Stimulated activated CD4-positive, alpha-beta T cell treated with anti-CD3 and anti-CD28 coated beads, Interleukin-4, amount 100 ng/mL, for 48 hours (primary cell): ENCODE measurements around the gene PACSIN2.
"Not testable (repeated sequence)": the region's sequence is repeated elsewhere in the genome, so short reads cannot be mapped to it uniquely, and the experiment has no call there.

ENCODE experiments used
- DNase-seq, 2 donors: peaks; one replicate each; pipeline ENCODE4 v3.0.0-alpha.2; 2020; ENCODE audit warnings: low read depth in 2 of 2

PACSIN2 gene

DNA sequence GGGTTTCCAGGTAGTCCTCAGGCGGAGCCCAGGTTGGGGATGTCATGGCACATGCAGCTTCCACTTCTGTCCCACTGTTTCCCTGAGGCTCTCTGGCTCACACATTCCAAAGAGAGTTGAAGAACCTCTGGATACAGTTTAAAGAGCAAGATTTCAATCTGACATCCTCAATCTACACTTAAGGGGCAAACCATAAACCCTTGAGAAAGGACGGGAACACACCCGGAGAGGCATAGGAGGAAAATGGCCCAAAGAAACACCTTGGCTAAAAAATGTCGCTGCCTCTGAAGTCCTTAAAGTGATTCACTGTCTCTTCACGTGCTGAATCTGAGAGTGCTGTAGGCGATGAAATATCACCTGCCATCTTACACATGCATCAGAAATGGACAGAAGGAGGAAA, 87.0 kb downstream of the PACSIN2 start:
- DNase-seq = no peak

GRCh38 chr22:42926768-42927167, 88.2 kb downstream of the PACSIN2 start:
- no peak for DNase-seq

DNA sequence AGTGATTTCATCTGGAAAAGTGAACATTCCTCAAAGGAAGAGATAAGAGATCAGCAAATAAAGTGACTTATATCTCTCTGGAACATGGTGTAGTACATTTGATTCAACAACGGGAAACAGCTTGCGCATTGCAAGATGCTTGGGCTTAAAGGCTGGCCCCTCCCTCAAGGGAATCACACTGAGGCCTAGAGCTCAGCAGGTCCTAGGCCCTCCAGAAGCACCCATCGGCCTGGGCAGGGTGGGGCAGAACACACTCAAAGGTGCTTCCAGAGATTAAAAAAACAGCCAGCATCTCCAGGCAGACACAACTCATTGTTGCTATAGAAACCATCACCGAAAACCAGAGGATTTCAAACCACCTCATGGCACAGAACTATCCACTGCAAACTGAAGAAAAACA, 88.8 kb downstream of the PACSIN2 start:
- no peak for DNase-seq

GRCh38 chr22:42925598-42925997, 89.4 kb downstream of the PACSIN2 start:
- DNase-seq = no peak

DNA sequence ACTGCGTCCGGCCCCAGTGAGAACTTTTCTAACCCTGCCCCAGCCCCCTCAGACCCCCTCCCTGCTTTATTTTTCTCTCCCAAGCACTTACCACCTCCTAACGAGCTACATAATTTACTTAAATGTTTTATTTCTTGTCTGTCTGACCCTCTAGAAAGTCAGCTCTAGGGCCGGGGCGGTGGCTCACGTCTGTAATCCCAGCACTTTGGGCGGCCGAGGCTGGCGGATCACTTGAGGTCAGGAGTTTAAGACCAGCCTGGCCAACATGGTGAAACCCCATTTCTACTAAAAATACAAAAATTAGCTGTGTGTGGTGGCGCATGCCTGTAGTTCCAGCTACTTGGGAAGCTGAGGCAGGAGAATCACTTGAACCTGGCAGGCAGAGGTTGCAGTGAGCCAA, 89.9 kb downstream of the PACSIN2 start:
- DNase-seq = not testable (repeated sequence)

- DNase-seq = no peak
Measured at GRCh38 chr22:42924436-42924835, 90.5 kb downstream of the PACSIN2 start.

DNA sequence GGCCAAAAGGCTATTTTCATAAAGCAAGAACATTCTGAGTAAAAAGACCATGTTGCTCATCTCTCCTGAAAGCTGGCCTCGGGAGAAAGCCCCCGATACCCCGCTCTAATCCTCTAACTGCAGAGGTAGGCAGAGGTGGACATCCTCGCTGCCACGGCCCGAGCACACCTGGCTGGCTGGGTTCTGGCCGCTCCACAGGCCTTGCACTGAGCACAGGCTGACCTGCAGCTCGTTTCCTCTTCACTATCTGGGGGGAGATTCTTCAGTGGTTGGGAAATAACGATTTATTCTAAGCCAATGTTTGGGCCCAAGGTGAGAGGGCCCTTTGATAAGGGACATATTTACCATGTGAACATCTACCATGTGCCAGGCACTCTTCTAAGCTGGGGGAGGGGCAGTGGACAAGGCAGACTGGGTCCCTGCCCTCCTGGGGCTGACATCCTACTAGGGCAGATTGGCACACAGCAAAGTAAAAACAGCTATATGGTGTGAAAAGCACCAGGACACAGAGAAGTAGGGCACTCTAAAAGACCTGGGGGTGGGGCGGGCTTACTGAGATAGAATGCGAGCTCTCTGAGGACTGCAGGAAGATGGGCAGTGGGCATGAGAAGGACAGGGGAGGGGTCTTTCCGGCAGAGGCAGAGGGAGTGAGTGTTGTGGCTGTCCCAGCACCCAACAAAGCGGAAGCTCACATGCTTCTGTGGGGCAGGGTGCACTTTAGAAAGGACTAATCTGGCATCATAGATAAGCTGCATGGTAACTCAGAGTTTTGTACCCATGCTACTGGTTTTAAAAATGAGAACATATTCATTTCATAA, 92.4 kb downstream of the PACSIN2 start:
- no peak for DNase-seq

DNA sequence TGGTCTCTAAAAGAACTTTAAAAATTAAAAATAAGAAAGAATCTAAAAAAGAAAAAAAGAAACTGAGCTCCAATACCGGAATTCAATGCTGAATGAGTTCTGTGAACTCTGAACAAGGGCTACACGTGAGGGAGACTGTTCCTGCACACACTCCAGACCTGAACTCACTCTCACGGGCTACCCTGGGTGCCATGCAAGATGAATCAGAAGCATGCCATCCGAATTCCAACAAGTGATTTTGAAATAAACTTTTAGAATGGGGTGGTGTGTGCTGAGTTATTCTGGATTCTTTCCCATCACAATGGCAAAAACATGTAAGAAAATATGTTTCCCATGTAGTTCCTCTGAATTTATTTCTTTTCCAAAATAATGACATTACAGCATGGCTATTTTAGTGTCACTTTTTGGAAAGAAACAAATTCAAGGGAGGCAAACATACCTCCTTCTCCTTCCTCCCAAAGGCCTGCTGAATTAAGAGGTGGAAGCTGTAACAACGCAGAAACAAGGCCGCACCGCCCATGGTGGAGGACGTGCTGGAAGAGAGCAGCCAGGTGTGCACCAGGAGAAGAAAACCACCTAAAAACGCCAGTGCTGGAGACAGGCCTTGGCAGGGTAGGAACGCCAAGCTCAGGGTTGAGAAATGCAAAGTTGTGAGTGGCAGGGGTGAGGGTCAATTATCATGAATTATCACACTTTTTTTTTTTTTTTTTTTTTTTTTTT, 94.7 kb downstream of the PACSIN2 start:
- no peak for DNase-seq

- no peak for DNase-seq
Measured at GRCh38 chr22:42919199-42919598, 95.8 kb downstream of the PACSIN2 start.

DNA sequence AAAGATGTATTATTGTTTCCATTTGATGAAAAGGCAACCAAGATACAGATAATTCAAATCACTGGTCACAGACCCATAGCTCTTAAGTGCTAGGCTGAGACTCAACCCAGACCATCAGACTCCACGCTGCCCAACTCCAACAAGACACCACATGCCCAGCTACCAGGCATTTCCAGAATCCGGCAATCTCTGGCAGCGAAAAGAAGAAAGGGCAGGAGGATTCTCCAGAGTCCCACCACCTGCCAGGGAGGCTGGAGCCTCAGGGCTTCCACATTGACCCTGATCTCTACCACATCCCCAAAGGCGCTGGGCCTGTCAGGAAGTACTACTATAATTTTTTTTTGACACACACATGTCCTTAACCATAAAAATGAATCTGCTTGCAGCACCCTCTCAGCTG, 96.4 kb downstream of the PACSIN2 start:
- no peak for DNase-seq

DNA sequence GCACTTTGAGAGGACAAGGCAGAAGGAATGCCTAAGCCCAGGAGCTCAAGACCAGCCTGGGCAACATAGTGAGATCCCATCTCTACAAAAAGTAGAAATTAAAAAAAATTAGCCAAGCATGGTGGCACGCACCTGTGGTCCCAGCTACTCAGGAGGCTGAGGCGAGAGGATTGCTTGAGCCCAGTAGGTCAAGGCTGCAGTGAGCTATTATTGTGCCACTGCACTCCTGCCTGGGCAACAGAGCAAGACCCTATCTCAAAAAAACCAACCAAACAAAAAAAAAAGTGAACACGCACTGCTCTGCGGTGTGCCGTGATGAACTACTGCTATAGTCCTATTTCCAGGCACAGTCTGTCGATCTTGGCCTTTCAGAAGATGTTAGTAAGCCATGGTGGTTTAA, 97.6 kb downstream of the PACSIN2 start:
- DNase-seq = not testable (repeated sequence)

GRCh38 chr22:42915980-42916765, 98.8 kb downstream of the PACSIN2 start:
- no peak for DNase-seq

DNA sequence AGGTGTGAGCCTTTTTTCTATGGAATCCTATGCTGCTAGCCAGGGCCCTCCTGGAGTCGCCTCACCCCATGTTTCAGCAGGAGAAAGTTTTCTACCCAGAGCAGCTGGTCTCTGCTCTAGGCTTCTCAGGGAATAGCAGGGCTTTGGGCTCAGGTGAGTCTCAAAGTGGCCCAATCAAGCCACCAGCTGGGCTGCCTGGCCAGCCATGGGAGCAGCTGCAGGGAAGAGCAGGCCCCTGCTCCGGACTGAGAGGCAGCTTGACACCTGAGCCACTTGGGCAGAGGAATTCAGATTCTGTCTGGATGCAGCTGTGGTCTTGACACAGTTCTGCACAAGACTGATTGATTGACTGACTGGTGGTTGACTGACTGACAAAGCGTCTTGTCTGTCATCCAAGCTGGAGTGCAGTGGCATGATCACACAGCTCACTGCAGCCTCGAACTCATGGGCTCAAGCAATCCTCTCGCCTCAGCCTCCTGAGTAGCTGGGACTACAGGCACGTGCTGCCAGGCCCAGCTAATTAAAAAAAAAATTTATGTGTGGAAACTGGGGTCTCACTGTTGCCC, 100.4 kb downstream of the PACSIN2 start:
- no peak for DNase-seq

DNA sequence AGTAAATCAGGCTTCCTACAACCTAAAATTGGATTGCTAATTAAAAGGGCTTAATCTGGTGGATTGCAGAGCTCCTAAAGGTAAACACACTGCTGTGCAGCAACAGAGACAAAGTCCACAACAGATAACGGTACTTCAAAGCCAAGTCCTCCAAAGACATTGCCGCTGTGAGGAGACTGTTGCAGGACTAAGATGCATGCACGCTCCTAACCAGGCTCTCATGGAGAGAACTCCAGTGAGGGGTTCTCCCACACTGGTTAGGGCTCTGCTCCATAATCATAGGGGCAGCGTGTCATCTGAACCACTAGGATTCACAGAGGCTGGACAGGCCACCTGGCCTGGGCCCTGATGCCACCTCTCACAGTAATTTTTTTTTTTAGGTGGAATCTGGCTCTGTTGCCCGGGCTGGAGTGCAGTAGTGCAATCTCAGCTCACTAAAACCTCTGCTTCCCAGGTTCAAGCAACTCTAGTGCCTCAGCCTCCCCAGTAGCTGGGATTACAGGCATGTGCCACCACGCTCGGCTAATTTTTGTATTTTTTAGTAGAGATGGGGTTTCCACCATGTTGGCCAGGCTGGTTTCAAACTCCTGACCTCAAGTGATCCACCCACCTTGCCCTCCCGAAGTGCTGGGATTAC, 101.0 kb downstream of the PACSIN2 start:
- DNase-seq = no peak

GRCh38 chr22:42912059-42912458, 102.9 kb downstream of the PACSIN2 start:
- no peak for DNase-seq

DNA sequence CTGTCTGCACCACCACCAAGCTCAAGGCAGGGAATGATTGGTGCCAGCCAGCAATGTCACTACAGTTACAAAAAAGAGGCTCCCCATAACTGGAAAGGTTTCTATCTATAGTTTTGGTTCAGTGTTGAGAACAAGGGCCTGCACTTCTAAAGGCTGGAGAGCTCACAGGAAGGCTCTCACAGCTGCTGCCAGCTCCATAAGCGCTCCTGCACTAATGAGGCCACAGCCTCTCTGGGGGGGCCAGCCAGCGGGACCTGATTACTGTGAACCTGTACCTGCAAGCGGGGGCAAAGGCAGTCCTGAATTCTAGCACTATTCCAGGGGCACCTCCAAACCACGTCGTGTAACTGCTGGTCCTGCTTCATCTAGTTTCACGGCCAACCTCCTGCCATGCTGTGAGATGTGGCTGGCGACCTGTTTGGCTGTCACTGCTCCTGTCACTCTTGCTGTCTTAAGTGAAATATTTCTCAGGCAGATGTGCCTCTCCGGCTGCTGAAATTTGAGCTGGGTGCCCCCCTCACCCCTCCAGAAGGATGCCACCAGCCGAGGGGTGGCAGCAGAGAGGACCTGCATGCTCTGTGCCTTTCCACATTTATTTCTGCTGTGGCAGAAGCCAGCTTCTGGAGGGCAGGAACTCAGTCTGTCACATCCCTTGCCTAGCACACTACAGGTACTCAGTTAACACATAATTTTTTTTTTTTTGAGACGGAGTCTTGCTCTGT, 104.6 kb downstream of the PACSIN2 start:
- no peak for DNase-seq

- DNase-seq = no peak
Measured at GRCh38 chr22:42909363-42910058, 105.4 kb downstream of the PACSIN2 start.

DNA sequence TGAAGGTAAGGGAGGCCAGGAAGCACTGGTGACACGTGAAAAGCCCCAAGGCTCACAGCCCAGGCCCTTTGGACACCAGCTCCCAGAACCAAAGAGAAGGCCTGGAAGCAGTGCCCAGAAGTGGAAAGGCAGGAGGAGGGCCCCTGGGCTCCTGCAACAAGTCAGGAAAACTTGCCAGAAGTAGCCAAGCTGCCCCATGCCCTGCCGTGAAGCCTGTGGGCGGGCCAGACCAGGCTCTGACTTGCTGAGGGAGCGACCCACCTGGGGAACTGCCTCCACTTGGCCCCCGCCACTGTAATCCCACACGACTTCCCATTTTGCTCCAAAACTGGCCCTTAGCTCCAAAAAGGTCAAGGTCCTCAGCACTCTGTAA, 106.6 kb downstream of the PACSIN2 start:
- DNase-seq = no peak

GRCh38 chr22:42907404-42908373, 107.3 kb downstream of the PACSIN2 start:
- DNase-seq = no peak
